Transverse colon (tissue), 4 donors: ENCODE measurements around the gene PGLYRP2. TPM values are rescaled to one million over a fixed set of nuclear protein-coding genes. Genes with fewer than 3 reads are reported as not detected.
"Not testable (repeated sequence)": the region's sequence is repeated elsewhere in the genome, so short reads cannot be mapped to it uniquely, and the experiment has no call there.

Experiments used
- DNase-seq: peaks from one replicate; pipeline ENCODE4 v3.0.0-alpha.2; 2019
- H3K27ac ChIP-seq, 4 donors: fragments of 200-600 bp; sonication (generic); 2 replicates each; pipeline ENCODE4 v1.5.1; 2016 to 2018; ENCODE audit warnings: inconsistent platforms in 4 of 4
- H3K27me3 ChIP-seq: fragments of 200-600 bp; sonication (generic); 2 replicates; pipeline ENCODE4 v1.5.1; 2017; ENCODE audit warnings: inconsistent platforms
- H3K36me3 ChIP-seq, 4 donors: fragments of 200-600 bp; sonication (generic); 2 replicates each; pipeline ENCODE4 v1.5.1; 2017 to 2019; ENCODE audit warnings: inconsistent platforms in 4 of 4
- H3K4me1 ChIP-seq, 4 donors: fragments of 200-600 bp; sonication (generic); 2 replicates each; pipeline ENCODE4 v1.5.1; 2017 to 2020; ENCODE audit warnings: inconsistent platforms in 4 of 4
- H3K4me3 ChIP-seq, 4 donors: fragments of 200-600 bp; sonication (generic); 1 replicate in 1 of 4; 2 replicates in 3 of 4; pipeline versions ENCODE4 v1.5.1 to v1.6.1; 2017 to 2019; ENCODE audit warnings: inconsistent platforms in 4 of 4
- H3K9me3 ChIP-seq, 2 donors: fragments of 200-600 bp; sonication (generic); 2 replicates each; pipeline ENCODE4 v1.5.1; 2017 to 2019; ENCODE audit warnings: inconsistent platforms in 2 of 2
- CTCF ChIP-seq, 5 experiments: fragments of 200-600 bp in 3 of 5; fragments of 450-650 bp in 2 of 5; sonication (generic) in 3 of 5; IDR thresholded peaks; 1 replicate in 2 of 5; 2 replicates in 3 of 5; pipeline ENCODE4 v1.5.1; 2016 to 2017; ENCODE audit warnings: antibody characterized with exemption in 5 of 5, inconsistent platforms in 3 of 5, mild to moderate bottlenecking in 2 of 5, moderate library complexity in 1 of 5
- EP300 ChIP-seq: sonication (generic); formaldehyde crosslinking; IDR thresholded peaks from one replicate; pipeline ENCODE4 v1.6.1; 2017; ENCODE audit warnings: antibody characterized with exemption, low read depth
- POLR2A ChIP-seq: fragments of 450-650 bp; IDR thresholded peaks from one replicate; pipeline ENCODE4 v1.6.1; 2016; ENCODE audit warnings: antibody characterized with exemption, mild to moderate bottlenecking, moderate library complexity
- POLR2AphosphoS5 ChIP-seq, 3 donors: sonication (generic); formaldehyde crosslinking; IDR thresholded peaks; one replicate each; pipeline ENCODE4 v1.6.1; 2016; ENCODE audit warnings: antibody characterized with exemption in 3 of 3
- WGBS, 2 donors: methylation state at CpG; one replicate each; pipeline ENCODE4 v1.1.5; 2018; ENCODE audit warnings: low coverage in 1 of 2; 5-methylcytosine and 5-hydroxymethylcytosine counted together
- in situ Hi-C, 4 donors: fragments of 200-750 bp; cut with MboI; loops; one replicate each; pipeline versions ENCODE4 v1.15.0 to v1.15.1; 2017; ENCODE audit warnings: low sequenced_read_pairs in 3 of 4, low pct_ligation_motif_present in 1 of 4, low pct_unique_long_range_greater_than_20kb in 1 of 4
- intact Hi-C: fragments of 100-400 bp; cut with DNase I; formaldehyde crosslinking; loops from one replicate; pipeline ENCODE4 v1.15.1; 2023; ENCODE audit warnings: low total_unique reads
- total RNA-seq, 4 donors: library from RNA; depleted of rRNA; stranded (reverse); fragments of >200 nt; gene quantifications; one replicate each; pipeline ENCODE4 v1.1.0, GENCODE V29; 2016

PGLYRP2 gene
- total RNA-seq, 4 donors from 2014 or later, result not detected

GRCh38 chr19:15498156-15498858, 19.0 kb upstream of the PGLYRP2 start:
- no peak for DNase-seq
- TF ChIP-seq EP300 (no peak), POLR2AphosphoS5 (IDR thresholded peaks at IDR 0.05) (no peak), POLR2A (no peak), CTCF (IDR thresholded peaks at IDR 0.05) (no peak)
- intact Hi-C loops (no loop called here), in situ Hi-C loops (no loop called here)
- Histone ChIP-seq H3K4me1 (no peaks in the 10 kb centered on the region), H3K36me3 (no peaks in the 10 kb centered on the region), H3K27me3 (peaks cover 17% of the 10 kb centered on the region), H3K27ac (no peak overlapping the region), H3K9me3 (no peaks in the 10 kb centered on the region), H3K4me3 (no peak overlapping the region)
- 59 to 65% methylated on average over 8 to 10 of the region's 10 CpGs for WGBS, 2 donors

GRCh38 chr19:15495151-15495550, 15.8 kb upstream of the PGLYRP2 start:
- Histone ChIP-seq H3K4me3 (no peak overlapping the region), H3K9me3 (no peaks in the 10 kb centered on the region), H3K27ac (no peak overlapping the region), H3K36me3 (no peaks in the 10 kb centered on the region), H3K4me1 (no peaks in the 10 kb centered on the region), H3K27me3 (peaks cover 4% of the 10 kb centered on the region)
- in situ Hi-C loops, result no loop called here
- no peak for DNase-seq
- 83 to 97% methylated on average over 1 of the region's 1 CpG for WGBS, 2 donors
- TF ChIP-seq EP300 (no peak), POLR2A (no peak), POLR2AphosphoS5 (IDR thresholded peaks at IDR 0.05) (no peak), CTCF (IDR thresholded peaks at IDR 0.05) (no peak)
- intact Hi-C loops, result no loop called here

DNA sequence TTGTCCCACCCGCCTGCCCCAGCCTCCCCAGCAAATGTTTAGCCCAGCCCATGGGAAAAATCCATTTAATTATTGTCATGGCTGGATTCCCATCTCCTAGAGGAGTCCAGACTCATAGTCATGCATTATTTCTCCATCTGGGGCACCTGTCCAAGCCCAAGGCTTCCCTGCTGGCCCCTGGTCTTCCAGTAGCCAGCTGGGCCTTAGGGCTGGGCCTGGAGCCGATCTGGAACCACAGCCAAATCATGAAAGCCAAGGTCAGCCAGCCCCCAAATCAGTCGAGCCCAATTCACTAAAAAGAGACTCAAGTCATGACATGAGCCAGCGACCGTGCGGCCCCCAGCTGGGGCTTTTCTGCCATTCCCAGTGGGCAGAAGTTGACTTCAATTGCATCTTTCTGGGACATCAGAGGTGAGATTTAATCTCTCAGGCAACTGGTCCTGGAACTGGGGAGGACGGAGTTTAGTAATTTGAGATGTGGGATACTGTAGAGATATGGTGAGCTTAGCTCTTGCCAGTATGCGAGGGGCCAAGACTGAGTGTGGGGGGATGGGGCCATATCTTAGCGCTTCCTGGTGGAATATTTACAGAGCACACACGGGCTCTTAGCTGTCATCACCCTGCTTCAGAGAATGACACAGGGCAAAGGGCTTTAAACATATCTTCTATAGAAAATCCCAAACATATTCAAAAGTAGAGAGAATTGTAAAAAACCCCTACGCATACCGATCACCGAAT, 9.4 kb upstream of the PGLYRP2 start:
- Histone ChIP-seq H3K9me3 (no peaks in the 10 kb centered on the region), H3K4me3 (no peak overlapping the region), H3K36me3 (no peaks in the 10 kb centered on the region), H3K27ac (no peak overlapping the region), H3K4me1 (no peaks in the 10 kb centered on the region), H3K27me3 (no peaks in the 10 kb centered on the region)
- WGBS, 2 donors, result 75 to 86% methylated on average over 4 to 13 of the region's 13 CpGs
- in situ Hi-C loops, result no loop called here
- intact Hi-C loops, result no loop called here
- no peak for DNase-seq
- TF ChIP-seq POLR2A (no peak), CTCF (IDR thresholded peaks at IDR 0.05) (no peak), EP300 (no peak), POLR2AphosphoS5 (IDR thresholded peaks at IDR 0.05) (no peak)

DNA sequence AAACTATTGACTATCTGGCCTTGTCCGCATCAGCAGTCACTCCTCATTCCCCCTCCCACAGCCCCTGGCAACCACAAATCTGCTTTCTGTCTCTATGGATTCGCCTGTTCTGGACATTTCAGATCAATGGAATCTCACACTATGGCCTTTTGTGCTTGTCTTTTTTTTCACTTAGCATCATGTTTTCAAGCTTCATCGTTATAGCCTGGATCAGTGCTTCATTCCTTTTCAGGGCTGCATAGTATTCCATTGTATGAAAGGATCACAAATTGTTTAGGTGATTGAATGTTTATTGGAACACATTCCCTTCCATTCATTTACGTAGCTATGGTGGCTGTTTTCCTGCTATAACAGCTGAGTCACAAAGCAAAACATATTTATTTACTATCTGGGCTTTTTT, 7.7 kb upstream of the PGLYRP2 start:
- H3K36me3 ChIP-seq, result no peaks in the 10 kb centered on the region
- intact Hi-C loops, result no loop called here
- H3K4me1 ChIP-seq, result no peaks in the 10 kb centered on the region
- H3K27ac ChIP-seq, result no peak overlapping the region
- 79 to 83% methylated on average over 3 to 4 of the region's 4 CpGs for WGBS, 2 donors
- TF ChIP-seq EP300, result no peak
- TF ChIP-seq POLR2A, result no peak
- no peak for TF ChIP-seq CTCF (IDR thresholded peaks at IDR 0.05)
- TF ChIP-seq POLR2AphosphoS5 (IDR thresholded peaks at IDR 0.05), result no peak
- H3K4me3 ChIP-seq, result no peak overlapping the region
- no peaks in the 10 kb centered on the region for H3K9me3 ChIP-seq
- H3K27me3 ChIP-seq, result no peaks in the 10 kb centered on the region
- no peak for DNase-seq
- in situ Hi-C loops, result no loop called here

GRCh38 chr19:15485768-15486167, 6.5 kb upstream of the PGLYRP2 start:
- H3K27ac ChIP-seq, H3K4me1 ChIP-seq, H3K27me3 ChIP-seq, H3K36me3 ChIP-seq, intact Hi-C loops, H3K4me3 ChIP-seq, in situ Hi-C loops, H3K9me3 ChIP-seq, DNase-seq: not testable (repeated sequence)
- WGBS, 2 donors, result 20 to 55% methylated on average over 3 to 5 of the region's 5 CpGs

DNA sequence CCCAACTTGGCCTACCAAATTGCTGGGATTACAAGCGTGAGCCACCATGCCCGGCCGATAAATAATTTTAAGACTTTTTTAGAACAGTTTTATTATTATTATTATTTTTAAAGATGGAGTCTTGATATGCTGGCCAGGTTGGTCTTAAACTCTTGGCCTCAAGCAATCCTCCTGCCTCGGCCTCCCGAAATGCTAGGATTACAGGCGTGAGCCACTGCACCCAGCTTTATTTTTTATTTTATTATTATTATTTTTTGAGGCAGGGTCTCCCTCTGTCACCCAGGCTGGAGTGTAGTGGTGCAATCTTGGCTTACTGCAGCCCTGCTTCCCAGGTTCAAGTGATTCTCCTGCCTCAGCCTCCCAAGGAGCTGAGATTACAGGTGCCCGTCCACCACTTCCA, 1.7 kb upstream of the PGLYRP2 start:
- DNase-seq, H3K36me3 ChIP-seq, intact Hi-C loops, H3K9me3 ChIP-seq, H3K4me1 ChIP-seq, in situ Hi-C loops, H3K27ac ChIP-seq, H3K27me3 ChIP-seq, H3K4me3 ChIP-seq: not testable (repeated sequence)
- WGBS, 2 donors, result 70 to 88% methylated on average over 4 to 7 of the region's 7 CpGs
